ENCODE results near the gene TPD52L1.

TPD52L1 gene

GRCh38 chr6:125207956-125208355 is 54.4 kb downstream of the TPD52L1 start:
- DNase-seq, result no peak

- no peak for DNase-seq
Observed at GRCh38 chr6:125208625-125209249, 55.2 kb downstream of the TPD52L1 start.

- no peak for DNase-seq
Observed at GRCh38 chr6:125210667-125211066, 57.1 kb downstream of the TPD52L1 start.

GRCh38 chr6:125211352-125211751 is 57.8 kb downstream of the TPD52L1 start:
- DNase-seq, result no peak

GRCh38 chr6:125212377-125212776 is 58.8 kb downstream of the TPD52L1 start:
- no peak for DNase-seq

GRCh38 chr6:125213939-125214338 is 60.4 kb downstream of the TPD52L1 start:
- no peak for DNase-seq

GRCh38 chr6:125215252-125215819 is 61.8 kb downstream of the TPD52L1 start:
- no peak for DNase-seq

- no peak for DNase-seq
Observed at GRCh38 chr6:125216015-125216414, 62.4 kb downstream of the TPD52L1 start.

- DNase-seq, result no peak
Observed at GRCh38 chr6:125217369-125217768, 63.8 kb downstream of the TPD52L1 start.

- DNase-seq, result no peak
Observed at GRCh38 chr6:125217992-125218391, 64.4 kb downstream of the TPD52L1 start.

- no peak for DNase-seq
Observed at GRCh38 chr6:125219361-125219895, 65.9 kb downstream of the TPD52L1 start.

GRCh38 chr6:125220712-125221111 is 67.1 kb downstream of the TPD52L1 start:
- peak in 15 of 56 donors; percentile 2 to 46 (median 24) for DNase-seq

- no peak for DNase-seq
Observed at GRCh38 chr6:125222531-125223455, 69.2 kb downstream of the TPD52L1 start.

GRCh38 chr6:125224231-125224861 is 70.8 kb downstream of the TPD52L1 start:
- no peak for DNase-seq

- DNase-seq, result no peak
Observed at GRCh38 chr6:125227244-125227643, 73.7 kb downstream of the TPD52L1 start.

GRCh38 chr6:125228981-125229479 is 75.5 kb downstream of the TPD52L1 start:
- DNase-seq, result no peak

- no peak for DNase-seq
Observed at GRCh38 chr6:125230674-125231073, 77.1 kb downstream of the TPD52L1 start.

GRCh38 chr6:125231133-125231532 is 77.6 kb downstream of the TPD52L1 start:
- DNase-seq, result no peak

- DNase-seq, result no peak
Observed at GRCh38 chr6:125231574-125232343, 78.2 kb downstream of the TPD52L1 start.

GRCh38 chr6:125232466-125232865 is 78.9 kb downstream of the TPD52L1 start:
- no peak for DNase-seq

- no peak for DNase-seq
Observed at GRCh38 chr6:125233202-125233601, 79.6 kb downstream of the TPD52L1 start.

Data from amygdala (tissue), 56 donors.